Upper lobe of left lung (tissue), 6 donors: ENCODE measurements around the gene ANKRD17. TPM values are rescaled to one million over a fixed set of nuclear protein-coding genes. Genes with fewer than 3 reads are reported as not detected.

Source experiments
- ATAC-seq, 2 donors: fragments of 200-7000 bp; cut with Tn5 transposase; one replicate each; pipeline ENCODE4 v1.9.1; 2022; ENCODE audit warnings: mild to moderate bottlenecking in 2 of 2, moderate library complexity in 2 of 2; ENCODE audit not compliant: low FRiP score in 2 of 2
- DNase-seq, 2 donors: peaks; one replicate each; pipeline ENCODE4 v3.0.0-alpha.2; 2019 to 2020
- H3K27ac ChIP-seq, 4 donors: fragments of 200-600 bp; sonication (generic); one replicate each; pipeline ENCODE4 v1.5.1; 2016 to 2019
- H3K27me3 ChIP-seq, 4 donors: fragments of 200-600 bp; sonication (generic); one replicate each; pipeline ENCODE4 v1.5.1; 2017 to 2019
- H3K36me3 ChIP-seq, 4 donors: fragments of 200-600 bp; sonication (generic); one replicate each; pipeline ENCODE4 v1.5.1; 2016 to 2019
- H3K4me1 ChIP-seq, 4 donors: fragments of 200-600 bp; sonication (generic); one replicate each; pipeline ENCODE4 v1.5.1; 2018 to 2019
- H3K4me3 ChIP-seq, 4 donors: fragments of 200-600 bp; sonication (generic); one replicate each; pipeline ENCODE4 v1.5.1; 2017 to 2019; ENCODE audit warnings: mild to moderate bottlenecking in 2 of 4, moderate library complexity in 1 of 4
- H3K9me3 ChIP-seq, 4 donors: fragments of 200-600 bp; sonication (generic); one replicate each; pipeline ENCODE4 v1.5.1; 2018 to 2019
- EP300 ChIP-seq, 4 donors: sonication (generic); formaldehyde crosslinking; IDR thresholded peaks; one replicate each; pipeline ENCODE4 v1.5.1; 2017; ENCODE audit warnings: antibody characterized with exemption in 4 of 4, control low read depth in 2 of 4
- POLR2A ChIP-seq, 4 donors: fragments of 450-650 bp; IDR thresholded peaks; one replicate each; pipeline ENCODE4 v1.5.1; 2016 to 2017; ENCODE audit warnings: antibody characterized with exemption in 4 of 4, mild to moderate bottlenecking in 2 of 4
- POLR2AphosphoS5 ChIP-seq, 2 donors: sonication (generic); formaldehyde crosslinking; IDR thresholded peaks; one replicate each; pipeline ENCODE4 v1.5.1; 2017; ENCODE audit warnings: antibody characterized with exemption in 2 of 2
- WGBS, 2 donors: methylation state at CpG; one replicate each; pipeline ENCODE4 v1.1.5; 2017 to 2018; 5-methylcytosine and 5-hydroxymethylcytosine counted together
- total RNA-seq, 6 donors: library from RNA; depleted of rRNA in 4 of 6; stranded (reverse); fragments of >200 nt in 4 of 6; gene quantifications; one replicate each; pipeline versions ENCODE4 v1.1.0 to v1.2.1, GENCODE V29; 2016 to 2021
- TF ChIP-seq, protein P1 (sequence below), 6 experiments: fragments of 450-650 bp in 4 of 6; fragments of 200-600 bp in 2 of 6; sonication (generic) in 2 of 6; IDR thresholded peaks; one replicate each; pipeline ENCODE4 v1.5.1; 2016 to 2019; ENCODE audit warnings: antibody characterized with exemption in 6 of 6
- donor health status: DM: no; HTN: no; CAD: no; lungs with moderate emphysema.
- donor health status: DM: no; HTN: yes; CAD: no; lungs with severe emphysema.

Gene ANKRD17
- total RNA-seq, 6 donors from 2014 or later = 49.7 to 103 (median 61.2) TPM

DNA sequence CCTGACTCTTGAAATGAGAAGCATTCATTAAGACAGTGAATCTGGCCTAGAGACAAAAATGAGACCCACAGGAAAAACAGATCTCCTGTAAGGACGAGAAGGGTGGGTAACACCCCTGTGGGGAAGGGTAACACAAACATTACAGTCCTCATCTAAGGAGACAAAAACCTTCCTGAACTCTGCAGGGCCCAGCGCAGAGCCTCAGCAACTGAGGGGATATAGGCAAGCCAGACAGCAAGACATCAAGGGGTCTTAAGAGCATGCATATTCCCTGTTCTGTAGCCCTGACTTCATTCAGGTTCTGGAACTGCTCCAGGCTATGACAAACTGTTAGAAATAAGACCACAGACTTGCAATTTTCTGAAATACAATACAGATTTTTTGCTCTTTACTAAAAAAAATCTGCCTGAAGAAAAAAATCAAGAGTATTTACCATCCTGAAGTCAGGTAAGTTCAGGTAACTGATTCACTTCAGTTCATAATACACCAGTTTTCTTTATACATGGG is 204.6 kb downstream of the ANKRD17 start:
- Histone ChIP-seq H3K9me3 (no peaks in the 10 kb centered on the region), H3K27me3 (no peaks in the 10 kb centered on the region), H3K4me1 (peaks cover 0 to 5% (median 0%) of the 10 kb centered on the region in 4 donors), H3K36me3 (peaks cover 21 to 40% (median 22%) of the 10 kb centered on the region in 4 donors), H3K27ac (peak overlapping the region in 1 of 4 donors; percentile 48), H3K4me3 (no peak overlapping the region)
- ATAC-seq (no peak), DNase-seq (no peak)
- WGBS, 2 donors = 61 to 86% methylated on average over 2 of the region's 2 CpGs
- no peak for TF ChIP-seq POLR2A (IDR thresholded peaks at IDR 0.05)
- TF ChIP-seq, protein P1, sequence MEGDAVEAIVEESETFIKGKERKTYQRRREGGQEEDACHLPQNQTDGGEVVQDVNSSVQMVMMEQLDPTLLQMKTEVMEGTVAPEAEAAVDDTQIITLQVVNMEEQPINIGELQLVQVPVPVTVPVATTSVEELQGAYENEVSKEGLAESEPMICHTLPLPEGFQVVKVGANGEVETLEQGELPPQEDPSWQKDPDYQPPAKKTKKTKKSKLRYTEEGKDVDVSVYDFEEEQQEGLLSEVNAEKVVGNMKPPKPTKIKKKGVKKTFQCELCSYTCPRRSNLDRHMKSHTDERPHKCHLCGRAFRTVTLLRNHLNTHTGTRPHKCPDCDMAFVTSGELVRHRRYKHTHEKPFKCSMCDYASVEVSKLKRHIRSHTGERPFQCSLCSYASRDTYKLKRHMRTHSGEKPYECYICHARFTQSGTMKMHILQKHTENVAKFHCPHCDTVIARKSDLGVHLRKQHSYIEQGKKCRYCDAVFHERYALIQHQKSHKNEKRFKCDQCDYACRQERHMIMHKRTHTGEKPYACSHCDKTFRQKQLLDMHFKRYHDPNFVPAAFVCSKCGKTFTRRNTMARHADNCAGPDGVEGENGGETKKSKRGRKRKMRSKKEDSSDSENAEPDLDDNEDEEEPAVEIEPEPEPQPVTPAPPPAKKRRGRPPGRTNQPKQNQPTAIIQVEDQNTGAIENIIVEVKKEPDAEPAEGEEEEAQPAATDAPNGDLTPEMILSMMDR (IDR thresholded peaks at IDR 0.05) = no peak
- TF ChIP-seq EP300 (IDR thresholded peaks at IDR 0.05) = no peak
- no peak for TF ChIP-seq POLR2AphosphoS5 (IDR thresholded peaks at IDR 0.05)

DNA sequence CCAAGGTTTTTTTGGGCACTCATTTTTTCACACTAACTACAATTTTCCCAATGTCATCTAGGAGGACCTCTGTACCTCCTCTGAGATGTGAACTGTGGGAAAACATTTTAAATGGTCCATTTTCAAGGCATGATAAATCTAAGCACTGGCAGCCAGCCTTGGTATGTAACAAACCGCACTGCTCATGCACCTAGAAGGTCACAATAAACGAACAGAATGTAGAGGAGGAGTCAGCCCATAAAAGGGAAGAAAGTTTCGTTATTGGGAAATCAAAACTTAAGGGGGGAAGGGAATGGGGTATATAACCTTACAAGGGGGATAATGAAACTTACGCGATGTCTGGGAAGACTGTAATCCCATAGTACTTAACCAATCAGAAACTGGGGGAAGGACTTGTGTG is 205.5 kb downstream of the ANKRD17 start:
- Histone ChIP-seq H3K4me3 (no peak overlapping the region), H3K9me3 (no peaks in the 10 kb centered on the region), H3K27ac (no peak overlapping the region), H3K4me1 (peaks cover 0 to 5% (median 0%) of the 10 kb centered on the region in 4 donors), H3K27me3 (no peaks in the 10 kb centered on the region), H3K36me3 (peaks cover 13 to 30% (median 16%) of the 10 kb centered on the region in 4 donors)
- 78 to 85% methylated on average over 5 of the region's 5 CpGs for WGBS, 2 donors
- no peak for ATAC-seq
- TF ChIP-seq EP300 (IDR thresholded peaks at IDR 0.05) = no peak
- no peak for TF ChIP-seq POLR2A (IDR thresholded peaks at IDR 0.05)
- no peak for DNase-seq

DNA sequence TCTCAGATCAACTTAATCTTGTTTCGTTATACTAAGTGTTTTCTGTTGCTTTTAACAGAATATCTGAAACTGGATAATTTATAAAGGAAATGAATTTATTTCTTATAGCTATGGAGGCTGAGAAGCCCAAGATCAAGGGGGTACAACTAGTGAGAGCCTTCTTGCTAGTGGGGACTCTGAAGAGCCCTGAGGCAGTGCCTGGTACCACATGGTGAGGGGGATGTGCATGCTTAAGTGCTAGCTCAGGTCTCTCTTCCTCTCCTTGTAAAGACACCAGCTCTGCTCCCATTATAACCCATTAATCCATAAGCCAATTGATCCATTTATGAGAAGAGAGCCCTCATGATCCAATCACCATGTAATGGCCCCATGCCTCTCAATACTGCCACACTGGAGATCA is 207.0 kb downstream of the ANKRD17 start:
- H3K4me3 ChIP-seq = no peak overlapping the region
- peaks cover 0 to 5% (median 0%) of the 10 kb centered on the region in 4 donors for H3K4me1 ChIP-seq
- DNase-seq (no peak), ATAC-seq (no peak)
- 97% methylated on average over 1 of the region's 1 CpG for WGBS, 2 donors
- no peak overlapping the region for H3K27ac ChIP-seq
- TF ChIP-seq POLR2A (IDR thresholded peaks at IDR 0.05) = no peak
- TF ChIP-seq EP300 (IDR thresholded peaks at IDR 0.05) = no peak
- no peak for TF ChIP-seq POLR2AphosphoS5 (IDR thresholded peaks at IDR 0.05)
- TF ChIP-seq, protein P1 (IDR thresholded peaks at IDR 0.05) = no peak
- no peaks in the 10 kb centered on the region for H3K9me3 ChIP-seq
- no peaks in the 10 kb centered on the region for H3K27me3 ChIP-seq
- H3K36me3 ChIP-seq = peaks cover 0 to 16% (median 2%) of the 10 kb centered on the region in 4 donors

DNA sequence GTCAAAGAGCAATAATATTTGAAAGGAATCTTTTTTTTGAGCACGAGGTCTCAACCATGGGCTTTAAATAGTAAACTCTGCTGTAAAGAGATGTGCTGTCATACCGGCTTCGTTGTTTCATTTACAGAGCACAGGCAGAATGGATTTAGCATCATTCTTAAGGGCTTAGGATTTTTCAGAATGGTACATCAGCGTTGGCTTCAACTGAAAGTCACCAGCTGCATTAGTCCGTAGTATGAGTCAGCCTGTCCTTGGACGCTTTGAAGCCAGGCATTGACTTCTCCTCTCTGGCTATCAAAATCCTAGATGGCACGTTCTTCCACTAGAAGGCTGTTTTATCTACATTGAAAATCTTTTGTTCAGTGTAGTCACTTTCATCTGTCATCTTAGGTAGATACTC is 212.7 kb downstream of the ANKRD17 start:
- 88 to 94% methylated on average over 7 of the region's 7 CpGs for WGBS, 2 donors
- Histone ChIP-seq H3K27ac (no peak overlapping the region), H3K27me3 (no peaks in the 10 kb centered on the region), H3K36me3 (no peaks in the 10 kb centered on the region), H3K4me3 (no peak overlapping the region), H3K9me3 (no peaks in the 10 kb centered on the region), H3K4me1 (no peaks in the 10 kb centered on the region)
- no peak for ATAC-seq
- TF ChIP-seq POLR2A (IDR thresholded peaks at IDR 0.05) (no peak), POLR2AphosphoS5 (IDR thresholded peaks at IDR 0.05) (no peak), EP300 (IDR thresholded peaks at IDR 0.05) (no peak)
- TF ChIP-seq, protein P1 (IDR thresholded peaks at IDR 0.05) = no peak
- DNase-seq = no peak

DNA sequence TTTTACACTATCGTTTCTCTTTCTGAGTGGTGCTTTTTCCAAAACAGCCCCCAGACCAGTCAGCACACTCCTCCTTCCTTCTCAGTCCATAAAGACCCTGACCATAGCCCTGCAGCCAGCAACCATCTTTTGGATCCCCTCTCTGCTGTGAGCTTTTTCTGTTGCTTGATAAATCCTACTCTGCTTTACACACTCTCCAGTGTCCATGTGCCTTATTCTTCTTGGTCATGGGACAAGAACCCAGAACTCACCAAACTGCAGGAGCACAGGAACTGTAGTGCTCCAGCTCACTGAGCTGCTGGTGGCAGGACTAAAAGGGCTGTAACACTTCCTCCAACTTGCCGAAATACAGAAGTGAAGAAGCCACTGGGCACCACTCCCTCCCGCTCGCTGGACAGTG is 221.5 kb downstream of the ANKRD17 start:
- WGBS, 2 donors = 88 to 94% methylated on average over 4 of the region's 4 CpGs
- Histone ChIP-seq H3K4me3 (no peak overlapping the region), H3K4me1 (no peaks in the 10 kb centered on the region), H3K27me3 (no peaks in the 10 kb centered on the region), H3K36me3 (no peaks in the 10 kb centered on the region), H3K27ac (no peak overlapping the region), H3K9me3 (peaks cover 0 to 14% (median 4%) of the 10 kb centered on the region in 4 donors)
- TF ChIP-seq, protein P1 (IDR thresholded peaks at IDR 0.05) = no peak
- TF ChIP-seq POLR2A (IDR thresholded peaks at IDR 0.05) (no peak), EP300 (IDR thresholded peaks at IDR 0.05) (no peak), POLR2AphosphoS5 (IDR thresholded peaks at IDR 0.05) (no peak)
- ATAC-seq (no peak), DNase-seq (no peak)
